IPS-20b (cell line): Measurements from ENCODE around the gene KLK15.

Experiments
- H3K27ac ChIP-seq: one replicate; pipeline ENCODE4 v1.5.1; 2013; ENCODE audit warnings: low read length
- H3K27me3 ChIP-seq: 2 replicates; pipeline ENCODE4 v1.6.1; 2013; ENCODE audit warnings: mild to moderate bottlenecking, low read length, inconsistent platforms; ENCODE audit not compliant: insufficient read depth
- H3K36me3 ChIP-seq: 2 replicates; pipeline ENCODE4 v1.6.1; 2013; ENCODE audit warnings: low read depth, mild to moderate bottlenecking, inconsistent platforms, low read length, moderate library complexity; ENCODE audit not compliant: insufficient read depth
- H3K4me1 ChIP-seq: 2 replicates; pipeline ENCODE4 v1.6.1; 2013; ENCODE audit warnings: mild to moderate bottlenecking, control low read depth, inconsistent platforms, low read length, moderate library complexity; ENCODE audit not compliant: insufficient read depth
- H3K4me3 ChIP-seq: 2 replicates; pipeline ENCODE4 v1.5.1; 2013; ENCODE audit warnings: mild to moderate bottlenecking, low read length, inconsistent platforms
- H3K9ac ChIP-seq: 2 replicates; pipeline ENCODE4 v1.6.1; 2013; ENCODE audit warnings: low read depth, mild to moderate bottlenecking, inconsistent platforms, low read length, moderate library complexity
- H3K9me3 ChIP-seq: 2 replicates; pipeline ENCODE4 v1.6.1; 2013; ENCODE audit warnings: mild to moderate bottlenecking, low read depth, low read length, inconsistent platforms; ENCODE audit not compliant: insufficient read depth

The KLK15 gene

DNA sequence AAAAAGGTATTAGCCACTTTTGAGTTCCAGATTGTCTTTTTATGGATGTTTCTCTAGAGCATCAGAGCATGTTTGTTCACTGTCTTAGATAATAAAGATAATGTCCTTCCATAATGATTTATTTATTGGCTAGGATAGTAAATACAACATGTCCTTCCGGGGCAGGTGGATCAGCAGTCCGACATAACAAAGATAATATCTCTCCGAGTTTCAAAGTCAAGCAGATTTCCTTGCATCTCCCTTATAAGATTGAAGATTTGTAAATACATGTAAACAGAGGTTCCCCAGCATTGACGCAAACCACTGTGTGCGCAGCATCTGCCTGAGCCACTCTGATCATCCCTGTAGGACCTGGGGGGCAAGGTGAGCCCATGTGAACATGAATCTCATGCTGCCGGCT is 8.8 kb upstream of the KLK15 start:
- H3K4me3 ChIP-seq = no peak overlapping the region
- H3K9me3 ChIP-seq = peaks cover 22% of the 10 kb centered on the region
- H3K27me3 ChIP-seq = peaks cover 32% of the 10 kb centered on the region
- H3K4me1 ChIP-seq = no peaks in the 10 kb centered on the region
- H3K9ac ChIP-seq = no peak overlapping the region
- no peak overlapping the region for H3K27ac ChIP-seq
- H3K36me3 ChIP-seq = no peaks in the 10 kb centered on the region

DNA sequence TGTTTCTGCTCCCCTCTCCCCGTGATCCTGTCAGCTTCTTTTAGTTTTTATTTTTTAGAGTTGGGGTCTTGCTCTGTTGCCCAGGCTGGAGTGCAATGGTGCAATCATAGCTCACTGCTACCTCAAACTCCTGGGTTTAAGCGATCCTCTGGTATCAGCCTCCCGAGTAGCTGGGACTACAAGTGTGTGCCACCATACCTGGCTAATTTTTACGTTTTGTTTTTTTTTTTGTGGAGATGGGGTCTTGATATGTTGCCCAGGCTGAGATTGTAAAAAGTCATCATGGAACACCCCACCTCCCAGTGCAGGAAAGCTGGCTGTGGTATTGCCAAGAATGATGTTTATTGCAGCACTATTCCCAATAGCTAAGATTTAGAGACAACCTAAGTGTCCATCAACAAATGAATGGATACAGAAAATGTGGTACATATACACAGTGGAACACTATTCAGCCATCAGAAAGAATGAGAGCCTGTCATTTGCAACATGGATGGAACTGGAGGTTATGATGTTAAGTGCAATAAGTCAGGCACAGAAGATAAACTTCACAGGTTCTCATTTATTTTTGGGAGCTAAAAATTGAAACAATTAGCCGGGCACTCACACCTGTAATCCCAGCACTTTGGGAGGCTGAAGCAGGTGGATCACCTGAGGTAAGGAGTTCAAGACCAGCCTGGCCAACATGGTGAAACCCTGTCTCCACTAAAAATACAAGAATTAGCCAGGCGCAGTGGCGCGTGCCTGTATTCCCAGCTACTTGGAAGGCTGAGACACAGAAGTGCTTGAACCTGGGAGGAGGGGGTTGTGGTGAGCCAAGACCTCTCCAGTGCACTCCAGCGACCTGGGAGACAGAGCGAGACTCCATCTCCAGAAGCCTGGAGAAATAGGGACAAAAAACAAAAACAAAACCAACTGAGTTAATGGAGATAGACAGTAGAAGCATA is 6.6 kb upstream of the KLK15 start:
- Histone ChIP-seq H3K27me3 (peaks cover 51% of the 10 kb centered on the region), H3K9me3 (peaks cover 20% of the 10 kb centered on the region), H3K27ac (no peak overlapping the region), H3K4me1 (no peaks in the 10 kb centered on the region; the same call in 1 of the 2 replicates), H3K36me3 (no peaks in the 10 kb centered on the region), H3K4me3 (no peak overlapping the region), H3K9ac (no peak overlapping the region)

DNA sequence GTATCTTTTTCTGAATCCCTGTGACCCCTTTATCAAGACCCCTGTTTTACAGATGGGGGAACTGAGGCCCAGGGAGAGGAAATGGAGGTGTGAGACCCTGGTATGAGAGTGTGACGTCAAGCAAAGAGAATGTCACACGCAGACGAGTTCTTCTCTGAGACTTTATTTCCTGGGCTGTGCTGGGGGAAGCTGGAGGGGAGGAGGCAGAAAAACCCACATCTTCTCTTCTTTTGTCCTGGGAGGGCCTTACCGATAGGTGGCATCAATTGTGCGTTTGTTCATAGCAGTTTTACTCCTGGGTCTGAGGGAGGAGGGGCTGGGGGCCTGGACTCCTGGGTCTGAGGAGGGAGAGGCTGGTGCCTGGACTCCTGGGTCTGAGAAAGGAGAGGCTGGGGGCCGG is 4.9 kb upstream of the KLK15 start:
- H3K27ac ChIP-seq = no peak overlapping the region

DNA sequence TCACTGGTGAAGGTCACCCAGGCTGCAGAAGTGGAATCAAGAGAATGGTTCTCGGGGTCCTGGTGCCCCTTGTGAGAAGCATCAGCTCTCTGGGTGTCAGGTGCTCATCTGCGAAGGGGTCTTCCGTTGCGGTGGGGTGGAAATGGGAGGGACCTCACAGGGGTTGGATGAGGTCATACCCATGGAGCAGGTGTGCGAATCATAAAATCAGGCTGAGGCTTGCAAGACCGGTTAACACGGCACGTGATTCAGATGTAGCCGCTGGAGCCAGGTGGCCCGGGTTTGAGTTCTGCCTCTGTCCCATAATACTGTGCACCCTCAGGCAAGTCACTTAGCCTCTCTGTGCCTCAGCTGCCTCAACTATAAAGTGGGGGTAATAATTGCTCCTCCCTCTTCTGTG is 3.9 kb upstream of the KLK15 start:
- peaks cover 48% of the 10 kb centered on the region for H3K27me3 ChIP-seq
- H3K9ac ChIP-seq = no peak overlapping the region
- H3K4me3 ChIP-seq = no peak overlapping the region

More for the DNA sequence above, 4.9 kb upstream of the KLK15 start:
- H3K9ac ChIP-seq = no peak overlapping the region
- H3K9me3 ChIP-seq = peaks cover 5% of the 10 kb centered on the region; the same call in 1 of the 2 replicates
- no peaks in the 10 kb centered on the region; the same call in 1 of the 2 replicates for H3K4me1 ChIP-seq
- H3K4me3 ChIP-seq = no peak overlapping the region
- H3K27me3 ChIP-seq = peaks cover 47% of the 10 kb centered on the region
- no peaks in the 10 kb centered on the region for H3K36me3 ChIP-seq

DNA sequence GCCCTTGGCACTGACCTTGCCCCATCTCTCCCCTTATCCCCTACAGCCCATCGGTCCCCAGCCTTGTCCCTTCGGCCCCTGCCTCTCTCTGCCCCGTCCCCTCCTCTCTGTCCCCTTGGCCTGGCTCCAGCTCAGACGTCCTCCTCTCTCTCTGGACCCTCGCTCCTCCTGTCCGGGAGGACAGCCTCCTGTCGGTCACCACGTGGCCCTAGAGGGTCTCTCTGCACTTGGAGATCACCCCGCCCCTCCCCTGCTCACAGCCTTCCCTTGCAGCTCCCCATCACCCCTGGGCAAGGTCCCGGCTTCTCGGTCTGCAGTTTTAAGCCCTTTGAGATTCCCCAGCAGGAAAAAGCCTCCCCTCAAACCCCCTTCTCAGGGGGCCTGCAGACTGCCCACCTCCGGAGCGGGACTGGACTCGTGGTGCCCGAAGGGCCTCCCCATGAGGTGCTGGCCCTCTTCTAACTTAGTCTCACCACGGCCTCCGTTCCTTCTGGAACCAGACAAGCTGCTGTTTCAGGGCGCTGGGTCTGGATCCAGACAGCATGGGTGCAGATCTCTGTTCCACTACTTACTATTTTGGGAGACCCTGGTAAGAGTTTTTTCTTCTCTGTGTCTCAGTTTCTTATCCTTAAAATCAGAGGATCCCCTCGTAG is 3.3 kb upstream of the KLK15 start:
- Histone ChIP-seq H3K4me3 (peak overlapping the region; percentile 75; the same call in 1 of the 2 replicates), H3K9ac (peak overlapping the region; percentile 58; the same call in 1 of the 2 replicates), H3K27ac (no peak overlapping the region), H3K36me3 (no peaks in the 10 kb centered on the region), H3K9me3 (no peaks in the 10 kb centered on the region; the same call in 1 of the 2 replicates), H3K4me1 (no peaks in the 10 kb centered on the region; the same call in 1 of the 2 replicates), H3K27me3 (peaks cover 48% of the 10 kb centered on the region)

More for the DNA sequence above, 3.9 kb upstream of the KLK15 start:
- Histone ChIP-seq H3K27ac (no peak overlapping the region), H3K9me3 (peaks cover 3% of the 10 kb centered on the region; the same call in 1 of the 2 replicates), H3K36me3 (no peaks in the 10 kb centered on the region), H3K4me1 (no peaks in the 10 kb centered on the region; the same call in 1 of the 2 replicates)

DNA sequence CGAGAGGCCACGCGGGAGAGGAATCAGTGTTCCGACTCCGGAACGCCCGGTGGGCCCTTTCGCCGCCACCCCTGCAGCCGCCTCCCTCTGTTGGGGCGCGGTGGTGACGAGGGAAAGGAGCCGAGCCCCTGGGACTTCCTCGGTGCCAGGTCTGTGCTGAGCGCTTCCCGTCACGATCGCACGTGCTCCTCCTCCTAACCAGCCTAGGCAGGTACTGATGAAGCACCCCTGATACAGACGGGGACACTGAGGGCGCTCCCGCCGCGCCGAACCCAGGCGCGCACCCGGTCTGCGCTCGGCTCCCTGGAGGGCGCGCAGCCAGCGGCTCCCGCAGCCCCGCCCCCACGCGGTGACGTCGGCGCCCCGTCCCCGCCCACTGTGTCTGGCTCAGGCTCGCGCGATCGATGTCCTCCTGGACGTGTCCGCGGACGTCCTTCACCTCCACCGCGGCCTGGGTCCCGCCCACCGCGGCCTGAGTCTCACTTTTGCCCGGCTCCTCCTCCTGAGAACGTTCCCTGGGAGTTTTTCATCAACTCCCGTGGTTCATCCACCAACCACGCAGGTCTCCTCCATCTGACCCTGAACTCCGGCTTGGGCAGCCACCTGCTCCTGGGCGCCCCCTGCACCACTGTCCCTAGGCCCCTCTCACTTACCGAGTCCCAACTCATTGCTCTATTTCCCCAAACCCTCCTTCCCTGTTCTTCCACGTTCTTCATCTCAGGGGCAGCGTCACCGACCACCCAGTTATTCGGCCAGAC is 2.6 kb upstream of the KLK15 start:
- no peaks in the 10 kb centered on the region for H3K36me3 ChIP-seq
- peak overlapping the region; percentile 58; the same call in 1 of the 2 replicates for H3K9ac ChIP-seq
- peak overlapping the region; percentile 75 for H3K4me3 ChIP-seq
- no peak overlapping the region for H3K27ac ChIP-seq
- peaks cover 43% of the 10 kb centered on the region for H3K27me3 ChIP-seq
- no peaks in the 10 kb centered on the region; the same call in 1 of the 2 replicates for H3K9me3 ChIP-seq
- no peaks in the 10 kb centered on the region; the same call in 1 of the 2 replicates for H3K4me1 ChIP-seq

DNA sequence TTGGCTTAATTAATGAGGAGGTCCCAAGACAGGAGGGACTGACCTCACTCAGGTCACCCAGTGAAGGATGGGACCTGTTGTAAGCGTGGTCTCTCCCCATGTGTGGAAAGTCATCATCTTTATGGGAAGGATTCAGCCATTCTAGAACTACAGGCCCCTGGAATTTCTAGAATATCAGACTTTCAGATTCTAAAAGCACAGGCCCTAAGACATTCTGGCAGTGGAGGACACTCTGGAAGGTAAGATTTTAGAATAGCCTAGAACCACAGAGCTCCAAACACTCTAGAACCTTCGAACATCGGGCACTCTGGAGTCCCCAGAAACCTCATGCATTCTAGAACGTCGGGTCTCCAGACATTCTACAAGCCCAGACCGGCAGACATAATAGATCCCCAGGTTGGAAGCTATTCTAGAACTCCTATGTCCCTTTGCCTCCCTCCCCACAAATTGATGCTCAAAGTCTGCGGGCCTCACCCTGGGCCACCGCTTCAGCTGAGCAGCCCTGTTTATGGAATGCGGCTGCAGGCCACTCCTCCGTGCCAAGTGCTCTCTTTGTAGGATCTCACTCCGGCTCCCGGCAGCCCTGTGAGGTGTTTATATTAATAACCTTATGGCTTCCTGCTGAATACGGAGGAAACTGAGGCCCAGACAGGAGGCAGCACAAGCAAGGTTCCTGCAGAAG is 1.9 kb upstream of the KLK15 start:
- Histone ChIP-seq H3K36me3 (no peaks in the 10 kb centered on the region), H3K27me3 (peaks cover 40% of the 10 kb centered on the region), H3K9ac (peak overlapping the region; percentile 58; the same call in 1 of the 2 replicates), H3K4me1 (no peaks in the 10 kb centered on the region; the same call in 1 of the 2 replicates), H3K4me3 (peak overlapping the region; percentile 75; the same call in 1 of the 2 replicates), H3K27ac (no peak overlapping the region), H3K9me3 (no peaks in the 10 kb centered on the region; the same call in 1 of the 2 replicates)

DNA sequence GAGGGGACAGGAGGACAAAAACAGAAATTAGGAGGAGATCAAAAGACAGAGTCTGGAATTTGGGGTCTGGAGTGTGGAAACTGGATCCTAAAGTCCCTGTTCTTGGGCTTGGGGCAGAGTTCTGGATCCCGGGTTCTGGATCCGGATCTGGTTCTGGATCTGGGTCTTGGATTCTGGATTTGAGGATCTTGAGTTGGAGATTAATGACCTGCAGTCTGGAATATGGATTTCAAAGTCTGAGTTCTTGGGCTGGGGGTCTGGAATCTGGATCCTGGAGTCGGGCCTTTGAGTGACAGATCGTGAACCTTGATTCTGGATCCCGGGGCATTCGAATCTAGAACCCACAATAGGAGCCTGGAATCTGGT is 411 bp upstream of the KLK15 start:
- Histone ChIP-seq H3K36me3 (no peaks in the 10 kb centered on the region), H3K9me3 (no peaks in the 10 kb centered on the region; the same call in 1 of the 2 replicates), H3K9ac (no peak overlapping the region), H3K27ac (no peak overlapping the region), H3K4me1 (no peaks in the 10 kb centered on the region; the same call in 1 of the 2 replicates), H3K4me3 (no peak overlapping the region), H3K27me3 (peaks cover 40% of the 10 kb centered on the region)

DNA sequence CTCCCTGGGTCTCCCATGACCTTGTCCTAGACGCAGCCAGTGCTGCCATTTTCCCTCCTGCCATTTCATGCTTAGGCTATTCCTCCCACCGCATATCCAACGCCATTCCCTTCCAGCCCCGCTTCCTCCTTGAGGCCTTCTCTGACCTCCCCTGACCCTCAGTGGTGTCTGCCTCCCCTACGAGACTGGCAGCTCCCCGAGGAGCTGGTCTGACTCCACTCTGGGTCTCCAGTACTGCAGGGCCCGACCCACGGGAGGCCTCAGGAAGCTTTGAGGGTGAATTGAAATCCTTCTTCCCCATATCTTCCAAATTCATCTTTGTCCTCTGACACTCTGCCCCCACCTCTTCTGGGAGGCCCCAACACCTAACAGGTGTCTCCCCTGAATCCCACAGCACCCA is 708 bp downstream of the KLK15 start:
- Histone ChIP-seq H3K36me3 (no peaks in the 10 kb centered on the region), H3K4me3 (no peak overlapping the region), H3K27me3 (peaks cover 39% of the 10 kb centered on the region), H3K4me1 (no peaks in the 10 kb centered on the region; the same call in 1 of the 2 replicates), H3K9me3 (no peaks in the 10 kb centered on the region; the same call in 1 of the 2 replicates), H3K27ac (no peak overlapping the region), H3K9ac (no peak overlapping the region)

DNA sequence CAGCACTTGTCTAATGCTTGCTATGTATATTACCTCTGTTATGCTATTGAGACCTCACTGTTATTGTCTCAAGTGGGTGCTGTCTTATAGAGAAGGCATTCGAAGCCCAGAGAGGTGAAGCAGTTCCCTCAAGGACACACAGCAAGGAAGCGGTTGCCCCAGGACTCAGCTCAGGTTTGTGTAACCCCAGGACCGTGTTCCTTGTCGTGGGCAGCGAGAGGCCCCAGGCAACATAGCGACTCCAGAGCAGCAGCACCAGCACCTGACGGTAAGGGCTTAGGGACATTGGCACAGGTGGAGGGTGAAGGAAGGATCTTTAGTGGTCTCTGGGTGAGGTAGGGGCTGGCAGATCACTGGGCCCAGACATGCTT is 2.4 kb downstream of the KLK15 start:
- Histone ChIP-seq H3K4me3 (no peak overlapping the region), H3K36me3 (no peaks in the 10 kb centered on the region), H3K27me3 (peaks cover 23% of the 10 kb centered on the region), H3K9ac (no peak overlapping the region), H3K9me3 (no peaks in the 10 kb centered on the region; the same call in 1 of the 2 replicates), H3K4me1 (no peaks in the 10 kb centered on the region), H3K27ac (no peak overlapping the region)
